GM21529 (cell line): ENCODE measurements around the gene FNDC3B.
A peak's percentile ranks its signal among the peaks of the same experiment; 100 is the strongest.

Source experiments
- ATAC-seq: cut with Tn5 transposase; IDR thresholded peaks from one replicate; pipeline ENCODE4 v1.9.1; 2021; ENCODE audit not compliant: unreplicated experiment

Gene FNDC3B

DNA sequence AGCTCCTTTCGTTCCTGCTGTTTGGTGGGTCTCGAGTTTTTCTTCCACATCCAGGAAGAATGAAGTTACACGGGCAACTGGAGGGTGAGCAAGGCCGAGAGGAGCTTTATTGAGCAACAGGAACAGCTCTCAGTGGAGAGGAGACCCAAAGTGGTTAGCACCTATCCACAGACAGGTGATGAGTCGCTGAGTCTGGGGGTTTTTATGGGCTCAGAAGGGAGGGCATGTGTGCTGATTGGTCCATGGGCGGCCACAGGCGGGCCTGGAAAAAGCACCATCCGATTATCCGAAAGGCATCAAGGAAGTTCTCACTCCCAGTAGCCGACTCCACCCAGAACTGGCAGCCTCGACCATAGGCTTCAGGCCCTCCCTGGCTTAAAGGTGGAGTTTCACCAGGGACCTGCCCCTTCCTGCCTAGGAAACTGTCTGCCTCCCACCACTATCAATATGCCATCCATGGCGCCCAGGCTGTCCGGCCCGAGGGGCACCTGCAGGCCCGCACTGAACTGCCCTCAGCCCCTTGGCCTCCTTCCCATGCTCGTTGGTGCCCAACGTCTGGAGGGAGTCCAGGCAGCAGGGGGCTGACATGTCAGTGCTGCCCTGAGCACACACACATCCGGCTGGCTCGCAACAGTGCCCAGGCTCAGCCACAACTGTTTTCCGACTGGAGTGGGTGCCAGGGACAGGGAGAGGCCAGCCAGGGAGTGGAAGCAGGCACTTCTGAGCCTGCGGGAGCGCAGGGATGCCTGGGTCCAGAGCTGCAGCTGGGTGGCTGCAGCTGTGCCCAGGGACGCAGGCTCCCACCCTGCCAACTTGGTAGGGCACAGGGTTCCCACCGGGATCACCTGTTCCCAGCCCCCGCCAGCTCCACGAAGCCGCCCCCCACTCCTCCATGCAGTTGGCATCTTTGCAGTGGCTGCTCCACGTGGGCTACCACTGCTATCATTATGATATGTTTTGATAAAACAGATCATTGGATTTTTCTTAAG is 170.2 kb downstream of the FNDC3B start:
- ATAC-seq = no peak

DNA sequence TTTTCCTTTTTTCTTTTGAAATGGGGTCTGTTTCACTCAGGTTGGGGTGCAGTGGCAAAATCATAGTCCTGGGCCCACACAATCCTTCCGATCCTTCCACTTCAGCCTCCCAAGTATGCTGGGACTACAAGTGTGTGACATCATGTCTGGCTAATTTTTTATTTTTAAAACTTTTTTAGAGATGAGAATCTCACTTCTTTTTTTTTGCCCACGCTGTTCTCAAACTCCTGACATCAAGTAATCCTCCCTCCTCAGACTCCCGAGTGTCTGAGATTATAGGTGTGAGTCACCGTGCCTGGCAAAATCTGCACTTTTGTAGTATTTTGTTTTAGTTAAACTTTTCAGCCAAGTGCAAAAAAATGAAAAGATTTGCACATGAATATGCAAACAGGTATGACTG is 171.0 kb downstream of the FNDC3B start:
- no peak for ATAC-seq

DNA sequence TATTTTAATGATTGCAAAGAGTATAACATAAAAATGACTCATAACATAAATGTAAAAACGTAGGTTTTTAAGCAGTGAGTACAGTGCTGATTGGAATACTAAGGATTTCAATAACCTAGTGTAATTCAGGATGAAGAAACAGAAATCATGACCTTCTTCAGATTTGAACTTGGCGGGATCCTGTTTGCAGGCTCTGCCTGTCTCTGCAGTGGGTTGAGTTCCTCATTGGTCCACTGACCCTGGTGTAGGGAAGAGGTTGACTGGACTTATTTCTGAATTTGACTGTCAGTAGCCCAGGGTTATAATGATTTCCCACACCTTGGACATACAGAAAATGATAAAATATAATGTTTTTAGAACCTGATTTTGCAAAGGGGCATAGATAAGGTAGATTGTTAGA is 171.7 kb downstream of the FNDC3B start:
- no peak for ATAC-seq

DNA sequence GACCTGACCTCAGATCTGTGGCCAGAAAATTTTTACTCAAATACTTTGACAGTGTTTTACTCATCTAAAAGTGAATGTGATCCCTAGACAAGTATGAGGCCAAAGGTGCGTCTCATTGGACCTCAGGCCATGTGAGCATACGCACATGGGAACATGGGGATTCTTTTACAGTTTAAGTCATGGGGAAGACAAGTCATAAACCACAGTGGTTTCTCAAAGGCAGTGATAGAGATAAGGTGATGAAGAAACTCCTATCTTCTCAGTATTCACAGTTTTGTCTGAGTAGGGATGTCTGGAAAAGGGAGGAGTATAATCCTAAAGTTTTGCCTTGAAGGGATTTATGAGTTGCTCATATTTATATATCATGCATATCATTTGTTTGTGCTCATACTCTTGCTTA is 173.8 kb downstream of the FNDC3B start:
- ATAC-seq = no peak

DNA sequence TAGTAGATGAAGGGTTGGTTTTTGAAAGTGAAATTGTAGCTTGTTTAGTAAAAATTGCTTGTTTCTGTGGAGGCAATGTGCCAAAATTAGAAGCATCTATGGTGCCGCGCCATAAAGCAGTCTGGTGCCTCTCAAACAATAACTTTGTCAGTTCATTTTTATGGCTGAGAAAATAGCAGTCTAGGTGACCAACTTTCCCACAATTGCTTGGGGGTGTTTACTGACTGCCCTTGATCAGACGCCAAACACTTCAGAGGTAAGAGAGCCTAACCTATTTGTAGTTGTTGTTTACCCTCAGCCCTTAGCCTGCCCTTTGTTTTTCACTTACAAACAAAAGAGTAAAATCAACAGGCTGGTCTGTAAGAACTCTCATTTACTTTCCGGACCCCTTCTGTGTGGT is 174.5 kb downstream of the FNDC3B start:
- no peak for ATAC-seq

DNA sequence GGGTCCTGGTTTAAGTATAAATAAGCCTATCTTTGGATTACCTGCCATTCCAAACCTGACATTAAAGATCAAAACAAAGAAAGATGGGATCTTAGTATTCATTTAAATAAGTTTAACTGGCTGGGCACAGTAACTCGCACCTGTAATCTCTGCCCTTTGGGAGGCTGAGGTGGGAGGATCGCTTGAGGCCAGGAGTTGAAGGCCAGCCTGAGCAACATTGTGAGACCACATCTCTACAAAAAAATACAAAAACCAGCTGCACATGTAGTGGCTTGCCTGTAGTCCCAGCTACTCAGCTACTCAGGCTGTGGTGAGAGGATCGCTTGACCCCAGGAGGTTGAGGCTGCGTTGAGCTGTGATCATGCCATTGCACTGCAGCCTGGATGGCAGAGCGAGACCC is 176.9 kb downstream of the FNDC3B start:
- ATAC-seq = no peak

GRCh38 chr3:172216911-172217310 is 177.5 kb downstream of the FNDC3B start:
- no peak for ATAC-seq

DNA sequence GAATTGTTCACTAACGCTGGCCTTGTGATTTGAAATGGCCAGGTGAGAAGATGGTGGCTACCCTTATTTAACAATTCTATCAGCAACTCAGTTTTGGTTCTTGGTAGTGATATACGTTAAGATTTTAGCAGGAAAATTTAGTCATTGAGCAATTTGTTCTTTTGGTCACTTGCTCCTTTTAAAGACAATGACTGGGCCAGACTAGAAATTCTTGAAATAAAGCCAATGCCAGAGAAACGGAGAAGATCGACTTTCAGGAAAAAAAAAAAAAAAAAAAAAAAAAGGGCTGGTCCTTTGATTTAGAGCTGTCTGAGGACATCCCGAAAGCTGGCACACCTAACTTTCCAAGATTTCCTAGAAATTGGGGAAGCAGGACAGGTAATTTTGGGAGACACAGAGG is 178.5 kb downstream of the FNDC3B start:
- no peak for ATAC-seq

DNA sequence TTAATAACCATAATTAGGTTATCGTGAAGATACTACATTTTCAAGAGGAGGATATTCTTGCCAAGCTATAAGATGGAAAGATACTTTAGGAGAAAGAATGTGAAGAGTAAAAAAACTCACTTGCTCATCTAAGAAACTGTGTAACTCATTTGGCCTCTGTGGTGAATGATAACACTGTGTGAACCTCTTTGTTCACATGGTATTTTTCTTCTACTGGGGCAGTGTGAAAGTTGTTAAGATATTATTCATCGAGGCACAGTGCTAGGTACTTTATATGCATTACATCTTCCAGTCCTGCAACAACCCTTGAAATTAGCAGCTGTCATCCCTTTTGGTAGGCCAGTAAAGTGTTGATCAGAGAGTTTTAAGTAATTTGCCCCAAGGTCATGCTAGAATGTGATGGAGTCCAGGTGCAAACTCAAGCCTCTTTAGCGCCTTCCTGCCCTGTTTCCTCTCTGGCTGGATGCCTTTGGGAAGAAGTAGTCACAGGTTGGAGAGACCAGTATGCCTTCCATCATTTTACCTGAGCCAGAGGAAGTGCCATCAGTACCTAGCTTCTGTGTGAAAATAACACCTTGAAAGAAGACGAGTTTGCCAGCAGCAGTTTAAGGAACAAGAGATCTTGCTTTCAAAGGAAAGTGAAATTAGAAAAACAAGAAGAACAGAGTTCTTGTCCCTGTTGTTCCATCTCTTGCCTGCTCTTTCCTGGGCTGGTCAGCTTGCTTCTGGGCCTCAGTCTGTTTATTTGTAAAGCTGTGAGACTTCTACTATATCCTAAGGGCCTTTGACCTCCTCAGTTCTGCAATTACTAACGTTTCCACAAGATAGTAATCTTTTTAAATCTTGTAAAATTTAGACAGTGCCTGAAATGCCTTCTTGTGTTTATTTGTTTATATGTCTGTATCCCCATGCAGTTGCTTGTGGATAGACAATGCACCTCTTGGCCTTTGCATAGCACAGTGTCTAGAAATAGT is 179.3 kb downstream of the FNDC3B start:
- ATAC-seq = peak; percentile 78

DNA sequence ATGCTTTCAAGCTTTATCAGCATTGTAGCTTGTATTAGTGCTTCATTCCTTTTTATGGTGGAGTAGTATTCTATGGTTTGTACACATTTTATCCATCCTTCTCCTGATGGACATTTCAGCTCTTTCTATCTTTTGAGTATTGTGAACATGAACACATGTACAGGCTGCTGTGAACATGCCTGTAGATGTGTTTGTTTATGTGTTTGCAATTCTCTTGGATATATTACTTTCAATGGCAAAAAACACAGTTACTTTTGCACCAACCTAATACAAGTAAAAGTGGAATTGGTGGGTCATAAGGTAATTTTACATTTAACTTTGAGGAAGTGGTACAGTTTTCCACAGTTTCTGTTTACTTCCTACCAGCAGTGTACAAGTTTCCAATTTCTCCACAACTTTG is 180.4 kb downstream of the FNDC3B start:
- no peak for ATAC-seq

DNA sequence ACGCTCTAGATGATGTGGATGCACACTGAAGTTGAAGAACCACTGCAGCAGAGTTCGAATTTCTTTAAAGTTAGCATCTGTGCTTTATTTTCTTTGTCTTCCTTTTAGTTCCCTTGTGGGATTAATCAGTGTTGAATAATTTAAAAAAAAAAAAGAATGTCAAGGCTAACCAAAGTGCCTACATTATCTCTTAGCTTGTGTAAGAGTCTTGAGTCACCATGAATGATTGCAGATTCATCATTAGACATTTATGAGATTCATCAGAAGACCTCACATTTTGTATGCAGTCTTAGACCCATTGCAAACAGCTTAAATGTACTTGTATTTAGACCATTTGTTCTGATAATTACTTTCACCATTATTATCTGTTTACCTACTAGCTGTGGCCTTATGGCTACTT is 182.2 kb downstream of the FNDC3B start:
- no peak for ATAC-seq

- no peak for ATAC-seq
Measured at GRCh38 chr3:172222478-172223071, 183.2 kb downstream of the FNDC3B start.

DNA sequence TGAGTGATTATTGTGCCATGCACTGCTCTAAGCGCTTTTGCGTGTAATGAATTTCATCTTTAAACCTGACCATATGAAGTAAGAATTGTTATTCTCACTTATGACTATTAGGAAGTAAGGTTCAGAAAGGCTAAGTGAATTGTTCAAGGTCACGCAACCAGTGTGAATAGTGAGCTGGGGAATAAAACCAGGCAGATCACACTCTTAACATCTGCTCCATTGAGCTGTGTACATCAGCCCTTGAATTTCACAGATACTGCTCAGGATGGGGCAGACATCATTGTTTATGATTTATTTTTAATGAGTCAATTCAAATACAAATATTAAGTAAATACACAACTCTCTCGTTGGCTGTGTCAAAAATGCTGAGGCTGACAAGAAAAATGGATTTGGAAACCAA is 184.5 kb downstream of the FNDC3B start:
- ATAC-seq = no peak

GRCh38 chr3:172224560-172225214 is 185.3 kb downstream of the FNDC3B start:
- ATAC-seq = no peak

DNA sequence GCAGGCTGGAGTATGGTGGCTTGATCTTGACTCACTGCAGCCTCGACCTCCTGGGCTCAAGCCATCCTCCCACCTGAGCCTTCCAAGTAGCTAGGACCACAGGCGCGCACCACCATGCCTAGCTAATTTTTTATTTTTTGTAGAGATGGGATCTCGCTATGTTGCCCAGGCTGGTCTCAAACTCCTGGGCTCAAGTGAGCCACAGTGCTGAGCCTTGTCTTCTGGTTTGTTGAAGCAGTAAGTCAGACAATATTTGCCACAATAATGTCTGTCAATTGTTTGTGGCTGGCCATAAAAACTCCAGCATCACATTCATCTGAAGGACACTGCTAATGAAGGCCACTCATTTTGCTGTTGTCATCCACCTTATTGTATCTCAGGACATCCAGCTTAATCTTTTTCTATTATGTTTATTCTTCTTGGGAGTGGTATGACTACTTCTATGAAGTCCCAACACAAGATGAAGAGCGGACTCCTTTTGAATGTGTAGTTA is 185.9 kb downstream of the FNDC3B start:
- no peak for ATAC-seq

DNA sequence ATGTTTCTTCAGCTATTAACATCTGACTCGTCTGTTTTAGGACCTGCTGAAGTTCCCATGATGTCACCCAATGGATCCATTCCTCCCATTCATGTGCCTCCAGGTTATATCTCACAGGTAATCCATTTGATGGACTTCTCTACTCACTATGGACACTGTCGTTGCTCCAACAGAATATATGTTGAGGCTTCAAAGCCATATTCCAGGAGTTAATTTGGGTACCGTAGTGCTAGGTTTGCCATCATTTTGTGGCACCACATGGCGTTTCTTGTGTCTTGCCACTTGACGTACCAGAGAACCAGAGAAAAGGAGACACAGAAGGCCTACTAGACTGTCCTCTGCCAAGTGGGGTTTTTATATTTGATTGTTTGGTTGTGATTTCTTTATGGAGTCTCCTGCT is 187.5 kb downstream of the FNDC3B start:
- no peak for ATAC-seq

DNA sequence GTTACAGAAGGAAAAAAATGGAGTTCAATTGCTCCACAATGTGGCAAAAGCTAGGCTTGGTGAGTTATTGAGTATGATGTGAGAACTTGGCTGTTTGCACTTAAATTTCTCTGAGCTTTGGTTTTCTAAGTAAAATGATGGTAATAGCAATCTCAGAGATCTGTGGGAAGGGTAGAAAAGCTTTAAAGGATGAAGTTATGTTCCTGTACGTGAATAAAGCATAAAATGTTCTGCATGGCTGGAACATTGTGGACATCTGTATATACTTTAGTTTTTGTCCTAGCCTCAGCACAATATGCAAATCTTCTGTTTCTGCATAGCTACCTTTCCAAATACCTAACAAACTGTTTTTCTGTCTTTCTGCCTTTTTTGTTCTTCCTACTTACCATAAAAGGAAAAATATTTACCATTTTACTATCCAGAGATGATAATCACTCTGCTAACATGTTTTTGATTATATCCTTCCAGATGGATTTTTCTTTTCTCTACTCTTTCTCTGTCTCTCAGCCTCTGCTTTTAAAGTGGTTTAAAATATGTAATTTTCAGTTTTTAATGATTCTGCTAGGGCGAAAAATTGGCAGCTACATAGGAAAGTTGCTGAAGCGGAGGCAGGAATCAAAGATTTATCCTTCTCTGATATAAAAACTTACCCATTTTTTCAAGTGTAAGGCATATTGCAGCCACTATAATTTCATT is 188.1 kb downstream of the FNDC3B start:
- ATAC-seq = no peak

GRCh38 chr3:172228036-172228415 is 188.6 kb downstream of the FNDC3B start:
- ATAC-seq = no peak

- no peak for ATAC-seq
Measured at GRCh38 chr3:172229462-172229861, 190.1 kb downstream of the FNDC3B start.

GRCh38 chr3:172231318-172231901 is 192.0 kb downstream of the FNDC3B start:
- ATAC-seq = no peak
